Nephron (organoid): ENCODE measurements around the gene AP5S1.

Experiments used
- H3K27ac Mint-ChIP-seq, 3 experiments: 2 replicates each; pipeline ENCODE4 v1.8.0; 2020; ENCODE audit warnings: mixed read lengths in 3 of 3, mild to moderate bottlenecking in 2 of 3, moderate library complexity in 1 of 3
- H3K27me3 Mint-ChIP-seq: 2 replicates; pipeline ENCODE4 v1.8.0; 2021; ENCODE audit warnings: low read depth, mild to moderate bottlenecking, moderate library complexity, mixed read lengths
- H3K36me3 Mint-ChIP-seq: 2 replicates; pipeline ENCODE4 v1.8.0; 2020; ENCODE audit warnings: low read depth, mixed read lengths
- H3K4me1 Mint-ChIP-seq: 2 replicates; pipeline ENCODE4 v1.8.0; 2020; ENCODE audit warnings: mixed read lengths
- H3K4me3 Mint-ChIP-seq, 3 experiments: 2 replicates each; pipeline ENCODE4 v1.8.0; 2020; ENCODE audit warnings: mild to moderate bottlenecking in 3 of 3, mixed read lengths in 3 of 3, moderate library complexity in 2 of 3
- H3K9me3 Mint-ChIP-seq: 2 replicates; pipeline ENCODE4 v1.8.0; 2020; ENCODE audit warnings: mixed read lengths
- CTCF ChIP-seq, 3 experiments: fragments of 200-600 bp; sonication (generic); IDR thresholded peaks; one replicate each; pipeline ENCODE4 v1.5.0; 2021; ENCODE audit warnings: antibody characterized with exemption in 3 of 3; ENCODE audit not compliant: unreplicated experiment in 3 of 3

Gene AP5S1

GRCh38 chr20:3820048-3820900 is at the start of gene AP5S1:
Gene AP5S1, plus strand, starts transcription at chr20:3820547. Its CDS starts 1,571 bp downstream, at chr20:3822118.
- TF ChIP-seq CTCF (IDR thresholded peaks at IDR 0.05; ENCODE audit: unreplicated experiment in 3 of 3) = peak; percentile 98 to 100 (median 99)
- H3K27me3 Mint-ChIP-seq = peaks cover 3% of the 10 kb centered on the region
- peaks cover 11% of the 10 kb centered on the region for H3K36me3 Mint-ChIP-seq
- H3K4me3 Mint-ChIP-seq = peak within 1 kb of the TSS; percentile 83 to 92 (median 88)
- peaks cover 22% of the 10 kb centered on the region for H3K4me1 Mint-ChIP-seq
- H3K9me3 Mint-ChIP-seq = no peaks in the 10 kb centered on the region
- peak within 1 kb of the TSS; percentile 100 for H3K27ac Mint-ChIP-seq

GRCh38 chr20:3771552-3772058 is 48.7 kb upstream of the AP5S1 start:
- peaks cover 10% of the 10 kb centered on the region for H3K4me1 Mint-ChIP-seq
- peaks cover 21% of the 10 kb centered on the region for H3K27me3 Mint-ChIP-seq
- no peak overlapping the region for H3K27ac Mint-ChIP-seq
- no peak for TF ChIP-seq CTCF (IDR thresholded peaks at IDR 0.05; ENCODE audit: unreplicated experiment in 3 of 3)
- no peaks in the 10 kb centered on the region for H3K36me3 Mint-ChIP-seq
- H3K4me3 Mint-ChIP-seq = no peak overlapping the region
- H3K9me3 Mint-ChIP-seq = no peaks in the 10 kb centered on the region

GRCh38 chr20:3775457-3776108 is 44.8 kb upstream of the AP5S1 start:
- no peak overlapping the region for H3K4me3 Mint-ChIP-seq
- no peak overlapping the region for H3K27ac Mint-ChIP-seq
- no peaks in the 10 kb centered on the region for H3K36me3 Mint-ChIP-seq
- peaks cover 4% of the 10 kb centered on the region for H3K4me1 Mint-ChIP-seq
- H3K27me3 Mint-ChIP-seq = peaks cover 56% of the 10 kb centered on the region
- no peak for TF ChIP-seq CTCF (IDR thresholded peaks at IDR 0.05; ENCODE audit: unreplicated experiment in 3 of 3)
- no peaks in the 10 kb centered on the region for H3K9me3 Mint-ChIP-seq

- Mint-ChIP-seq H3K27me3 (peaks cover 60% of the 10 kb centered on the region), H3K4me3 (peak overlapping the region; percentile 70 to 74 (median 72)), H3K9me3 (no peaks in the 10 kb centered on the region), H3K4me1 (peaks cover 15% of the 10 kb centered on the region), H3K36me3 (no peaks in the 10 kb centered on the region), H3K27ac (no peak overlapping the region)
- TF ChIP-seq CTCF (IDR thresholded peaks at IDR 0.05; ENCODE audit: unreplicated experiment in 3 of 3) = no peak
These were observed 43.0 kb upstream of the AP5S1 start for GRCh38 chr20:3777381-3777715.

- no peak overlapping the region for H3K27ac Mint-ChIP-seq
- peak in 1 of 3 experiments; percentile 11 for TF ChIP-seq CTCF (IDR thresholded peaks at IDR 0.05; ENCODE audit: unreplicated experiment in 3 of 3)
- H3K9me3 Mint-ChIP-seq = no peaks in the 10 kb centered on the region
- peaks cover 15% of the 10 kb centered on the region for H3K4me1 Mint-ChIP-seq
- H3K4me3 Mint-ChIP-seq = peak overlapping the region; percentile 70 to 74 (median 74)
- H3K36me3 Mint-ChIP-seq = no peaks in the 10 kb centered on the region
- H3K27me3 Mint-ChIP-seq = peaks cover 60% of the 10 kb centered on the region
These were observed 42.4 kb upstream of the AP5S1 start for GRCh38 chr20:3777716-3778629.
